ENCODE measurements around the gene ARPC1A. TPM values are rescaled to one million over a fixed set of nuclear protein-coding genes. Genes with fewer than 3 reads are reported as not detected.
"Not testable (repeated sequence)": the region's sequence is repeated elsewhere in the genome, so short reads cannot be mapped to it uniquely, and the experiment has no call there.

The ARPC1A gene
- polyA plus RNA-seq, 1 donor from 2014 or later: 154 TPM

- no peak for TF ChIP-seq POLR2AphosphoS5 (IDR thresholded peaks at IDR 0.05)
- TF ChIP-seq EP300 (conservative IDR thresholded peaks at IDR 0.05; ENCODE audit: poor library complexity, severe bottlenecking): no peak
- TF ChIP-seq, protein P1, sequence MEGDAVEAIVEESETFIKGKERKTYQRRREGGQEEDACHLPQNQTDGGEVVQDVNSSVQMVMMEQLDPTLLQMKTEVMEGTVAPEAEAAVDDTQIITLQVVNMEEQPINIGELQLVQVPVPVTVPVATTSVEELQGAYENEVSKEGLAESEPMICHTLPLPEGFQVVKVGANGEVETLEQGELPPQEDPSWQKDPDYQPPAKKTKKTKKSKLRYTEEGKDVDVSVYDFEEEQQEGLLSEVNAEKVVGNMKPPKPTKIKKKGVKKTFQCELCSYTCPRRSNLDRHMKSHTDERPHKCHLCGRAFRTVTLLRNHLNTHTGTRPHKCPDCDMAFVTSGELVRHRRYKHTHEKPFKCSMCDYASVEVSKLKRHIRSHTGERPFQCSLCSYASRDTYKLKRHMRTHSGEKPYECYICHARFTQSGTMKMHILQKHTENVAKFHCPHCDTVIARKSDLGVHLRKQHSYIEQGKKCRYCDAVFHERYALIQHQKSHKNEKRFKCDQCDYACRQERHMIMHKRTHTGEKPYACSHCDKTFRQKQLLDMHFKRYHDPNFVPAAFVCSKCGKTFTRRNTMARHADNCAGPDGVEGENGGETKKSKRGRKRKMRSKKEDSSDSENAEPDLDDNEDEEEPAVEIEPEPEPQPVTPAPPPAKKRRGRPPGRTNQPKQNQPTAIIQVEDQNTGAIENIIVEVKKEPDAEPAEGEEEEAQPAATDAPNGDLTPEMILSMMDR (IDR thresholded peaks at IDR 0.05; ENCODE audit: poor library complexity, severe bottlenecking): no peak
- no peak for TF ChIP-seq MXI1 (conservative IDR thresholded peaks at IDR 0.05; ENCODE audit: poor library complexity, severe bottlenecking)
- TF ChIP-seq RAD21 (conservative IDR thresholded peaks at IDR 0.05): no peak
- no peak for TF ChIP-seq SMC3 (conservative IDR thresholded peaks at IDR 0.05; ENCODE audit: poor library complexity)
- no peak for TF ChIP-seq TAF1 (IDR thresholded peaks at IDR 0.05; ENCODE audit: low read depth)
- no peak for TF ChIP-seq EZH2 (IDR thresholded peaks at IDR 0.05; ENCODE audit: borderline replicate concordance, insufficient read depth, low read length, poor library complexity, severe bottlenecking)
- TF ChIP-seq REST (IDR thresholded peaks at IDR 0.05; ENCODE audit: borderline replicate concordance): no peak
- no peaks in the 10 kb centered on the region for H3F3A ChIP-seq (ENCODE audit: insufficient read depth, low read length, poor library complexity, severe bottlenecking)
- H3K9me2 ChIP-seq (ENCODE audit: insufficient read depth, low read length): no peaks in the 10 kb centered on the region
- no peak overlapping the region for H3K9ac ChIP-seq (ENCODE audit: low read length)
- H3K4me3 ChIP-seq (ENCODE audit: low read length): no peak overlapping the region
- H3K36me3 ChIP-seq (ENCODE audit: insufficient read depth, low read length): no peaks in the 10 kb centered on the region
- H3K27ac ChIP-seq (ENCODE audit: low read length): no peak overlapping the region
- H3K27me3 ChIP-seq (ENCODE audit: insufficient read depth, low read depth, low read length): no peaks in the 10 kb centered on the region
- no peak overlapping the region for H2AFZ ChIP-seq (ENCODE audit: low read depth, low read length)
- no peaks in the 10 kb centered on the region for H3K9me3 ChIP-seq (ENCODE audit: low read length)
- no peaks in the 10 kb centered on the region for H4K20me1 ChIP-seq (ENCODE audit: insufficient read depth)
- H3K79me2 ChIP-seq (replicated peaks; ENCODE audit: insufficient read depth, low read length): no peaks in the 10 kb centered on the region
- no peak overlapping the region for H3K4me2 ChIP-seq (ENCODE audit: low read length)
These were observed 36.5 kb upstream of the ARPC1A start for GRCh38 chr7:99289185-99289584.

GRCh38 chr7:99290148-99290547 is 35.5 kb upstream of the ARPC1A start:
- not testable (repeated sequence) for H3K9ac ChIP-seq (ENCODE audit: low read length); H3K9me2 ChIP-seq (ENCODE audit: insufficient read depth, low read length); H3K9me3 ChIP-seq (ENCODE audit: low read length); H4K20me1 ChIP-seq (ENCODE audit: insufficient read depth); H3K4me3 ChIP-seq (ENCODE audit: low read length); H3K36me3 ChIP-seq (ENCODE audit: insufficient read depth, low read length); H2AFZ ChIP-seq (ENCODE audit: low read depth, low read length); H3K79me2 ChIP-seq (replicated peaks; ENCODE audit: insufficient read depth, low read length); H3K4me2 ChIP-seq (ENCODE audit: low read length); H3F3A ChIP-seq (ENCODE audit: insufficient read depth, low read length, poor library complexity, severe bottlenecking); H3K27ac ChIP-seq (ENCODE audit: low read length); H3K27me3 ChIP-seq (ENCODE audit: insufficient read depth, low read depth, low read length)

GRCh38 chr7:99290980-99291607 is 34.6 kb upstream of the ARPC1A start:
- Histone ChIP-seq H3K4me3 (ENCODE audit: low read length) (no peak overlapping the region), H3F3A (ENCODE audit: insufficient read depth, low read length, poor library complexity, severe bottlenecking) (no peaks in the 10 kb centered on the region), H2AFZ (ENCODE audit: low read depth, low read length) (no peak overlapping the region), H3K4me2 (ENCODE audit: low read length) (no peak overlapping the region), H3K79me2 (replicated peaks; ENCODE audit: insufficient read depth, low read length) (no peaks in the 10 kb centered on the region), H3K27me3 (ENCODE audit: insufficient read depth, low read depth, low read length) (no peaks in the 10 kb centered on the region), H3K36me3 (ENCODE audit: insufficient read depth, low read length) (no peaks in the 10 kb centered on the region), H3K9me3 (ENCODE audit: low read length) (no peaks in the 10 kb centered on the region), H3K9me2 (ENCODE audit: insufficient read depth, low read length) (no peaks in the 10 kb centered on the region), H3K27ac (ENCODE audit: low read length) (no peak overlapping the region), H3K9ac (ENCODE audit: low read length) (no peak overlapping the region), H4K20me1 (ENCODE audit: insufficient read depth) (no peaks in the 10 kb centered on the region)
- TF ChIP-seq EZH2 (IDR thresholded peaks at IDR 0.05; ENCODE audit: borderline replicate concordance, insufficient read depth, low read length, poor library complexity, severe bottlenecking) (no peak), EP300 (conservative IDR thresholded peaks at IDR 0.05; ENCODE audit: poor library complexity, severe bottlenecking) (no peak), MXI1 (conservative IDR thresholded peaks at IDR 0.05; ENCODE audit: poor library complexity, severe bottlenecking) (no peak), TAF1 (IDR thresholded peaks at IDR 0.05; ENCODE audit: low read depth) (no peak), RAD21 (conservative IDR thresholded peaks at IDR 0.05) (no peak)

All from neural cell (in vitro differentiated cells).